Fibroblast of skin of left quadriceps (primary cell): Measurements from ENCODE around the gene LYST.

Source experiments
- DNase-seq, 2 experiments: peaks; one replicate each; pipeline ENCODE4 v3.0.0-alpha.2; 2013; ENCODE audit warnings: low read depth in 2 of 2

The LYST gene

GRCh38 chr1:235714205-235714897 is 152.4 kb downstream of the LYST start:
- DNase-seq, result no peak

DNA sequence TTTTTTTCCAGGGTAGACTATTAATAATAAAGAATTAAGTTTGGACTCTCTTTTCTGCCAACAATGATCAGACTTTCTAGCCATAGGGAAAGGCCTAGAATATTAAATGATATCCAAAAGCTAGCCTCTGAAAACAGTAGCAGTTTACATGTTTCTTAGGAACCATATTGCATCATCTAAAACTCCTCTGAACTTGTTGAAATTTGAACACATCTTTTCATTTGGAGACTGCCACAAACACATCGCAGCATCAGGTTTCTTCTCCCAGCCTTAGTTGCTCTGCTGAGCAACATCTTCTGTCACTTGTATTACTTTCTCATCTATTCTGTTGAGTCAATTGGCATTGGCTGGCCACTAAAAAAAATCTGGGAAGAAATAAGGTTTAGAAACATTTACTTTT is 153.9 kb downstream of the LYST start:
- DNase-seq, result no peak

DNA sequence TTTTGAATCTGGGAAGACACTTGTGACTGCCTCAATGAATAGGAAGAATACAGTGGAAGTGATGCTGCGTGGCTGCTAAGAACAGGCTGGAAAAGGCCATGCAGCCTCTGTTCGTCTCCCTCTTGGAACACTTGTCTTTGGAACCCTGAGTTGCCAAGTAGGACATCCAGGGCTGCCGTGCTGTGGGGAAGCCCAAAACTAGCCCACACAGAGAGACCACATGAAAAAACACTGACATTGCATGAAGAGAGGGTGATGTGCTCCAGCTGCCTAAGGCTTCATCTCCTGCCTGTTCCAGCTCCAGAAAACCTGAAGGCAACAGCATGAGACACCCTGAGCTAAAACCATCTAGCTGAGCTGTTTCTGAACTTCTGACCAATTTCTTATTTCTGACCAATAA is 156.0 kb downstream of the LYST start:
- no peak for DNase-seq

- no peak for DNase-seq
Measured at GRCh38 chr1:235709018-235709417, 157.7 kb downstream of the LYST start.

- DNase-seq, result peak in 1 of 2 experiments; percentile 10
Measured at GRCh38 chr1:235708390-235708962, 158.2 kb downstream of the LYST start.

GRCh38 chr1:235703506-235703905 is 163.2 kb downstream of the LYST start:
- peak; percentile 51 to 54 for DNase-seq

DNA sequence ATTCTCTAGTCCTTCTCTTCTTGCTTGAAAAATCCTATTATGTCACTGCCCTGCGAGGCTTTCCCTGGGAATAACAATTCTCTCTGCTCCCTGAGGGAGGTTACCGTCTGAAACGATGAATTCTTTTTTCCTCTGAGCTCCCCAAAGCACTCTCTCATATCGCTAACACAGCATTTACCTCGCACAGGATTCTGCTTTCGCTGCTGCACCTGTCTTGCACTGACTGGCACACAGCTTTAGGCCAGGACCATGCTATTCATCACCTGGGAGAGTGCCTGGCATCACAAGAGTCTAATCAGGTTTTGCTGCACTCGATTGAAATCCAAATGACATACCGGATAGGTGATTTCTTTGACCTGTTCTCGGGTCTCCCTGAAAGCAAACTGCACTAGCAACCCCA is 164.3 kb downstream of the LYST start:
- DNase-seq, result no peak

GRCh38 chr1:235697508-235697907 is 169.2 kb downstream of the LYST start:
- DNase-seq, result peak; percentile 55 to 60

GRCh38 chr1:235689356-235689755 is 177.3 kb downstream of the LYST start:
- no peak for DNase-seq

GRCh38 chr1:235688096-235688495 is 178.6 kb downstream of the LYST start:
- no peak for DNase-seq

DNA sequence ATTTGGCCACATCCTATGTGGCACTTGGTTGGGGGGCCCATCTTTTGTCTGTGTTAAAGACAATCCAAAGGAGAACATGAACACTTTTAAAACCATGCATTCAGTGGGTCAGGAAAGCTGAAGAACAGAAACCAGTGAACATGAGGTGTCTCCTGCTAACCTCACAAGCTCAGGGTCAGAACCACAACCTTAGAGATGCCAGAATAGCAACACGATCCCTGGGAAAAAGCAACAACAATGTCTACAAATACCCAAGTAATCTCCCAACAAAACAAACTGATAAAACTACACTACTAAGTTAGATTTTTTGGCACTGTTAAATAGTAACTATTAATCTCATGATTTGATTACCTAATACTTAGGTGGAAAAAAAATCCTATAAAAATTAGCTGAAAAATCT is 183.1 kb downstream of the LYST start:
- DNase-seq, result no peak

DNA sequence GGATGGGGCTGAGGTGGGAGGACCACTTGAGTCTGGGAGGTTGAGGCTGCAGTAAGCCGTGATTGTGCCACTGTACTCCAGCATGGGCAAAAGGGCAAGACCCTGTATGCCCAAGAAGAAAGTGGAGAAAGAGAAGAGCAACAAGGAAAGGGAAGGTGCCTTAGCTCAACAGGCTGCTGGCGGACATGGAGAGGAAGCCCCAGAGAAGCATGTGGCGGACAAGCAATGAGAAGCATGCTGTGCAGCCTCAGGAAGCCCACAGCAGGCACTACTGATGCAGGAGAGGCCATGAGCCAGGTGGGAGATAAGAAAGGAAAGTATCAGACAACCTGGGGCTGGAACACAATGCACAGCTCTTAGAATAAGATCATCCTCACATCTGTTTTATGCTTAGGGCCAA is 184.5 kb downstream of the LYST start:
- no peak for DNase-seq

- no peak for DNase-seq
Measured at GRCh38 chr1:235679644-235680043, 187.1 kb downstream of the LYST start.

DNA sequence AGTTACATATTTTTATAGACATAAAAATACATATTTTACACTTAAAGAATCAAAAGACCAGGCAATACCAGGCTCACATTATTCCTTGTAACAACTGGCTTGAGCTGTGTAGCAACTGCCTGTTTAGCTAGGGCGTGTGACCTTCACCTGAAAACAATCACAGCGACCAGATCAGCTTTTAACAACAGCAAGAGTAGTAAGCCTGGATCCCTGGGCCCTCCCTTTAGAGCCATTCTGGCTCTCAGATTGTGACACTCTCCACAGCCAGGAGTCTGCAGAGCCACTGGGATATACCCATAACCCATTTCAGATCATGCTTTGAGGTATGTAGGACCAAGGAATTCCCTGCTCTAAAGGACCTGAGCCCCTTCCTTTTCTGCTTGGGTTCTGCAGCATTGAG is 187.7 kb downstream of the LYST start:
- DNase-seq, result no peak

- DNase-seq, result no peak
Measured at GRCh38 chr1:235675152-235675890, 191.4 kb downstream of the LYST start.

DNA sequence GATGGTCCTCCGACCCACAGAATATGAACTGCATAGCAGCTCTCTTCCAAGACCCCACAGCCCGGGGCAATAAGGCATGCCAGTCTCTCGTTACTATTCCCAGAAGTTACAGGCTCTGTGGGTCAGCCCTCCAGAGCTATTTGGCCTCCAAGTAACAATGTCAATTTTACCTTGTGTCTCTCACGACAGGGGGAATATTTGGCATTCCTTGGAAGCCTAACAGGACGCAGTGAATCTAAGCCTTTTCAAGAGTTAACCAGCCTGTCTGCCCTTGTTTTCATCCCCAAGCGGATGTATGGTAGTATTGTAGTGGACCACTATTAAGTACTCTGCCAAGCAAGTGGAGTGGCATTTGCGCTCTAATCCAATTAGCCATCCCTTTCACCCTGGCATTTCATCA is 192.7 kb downstream of the LYST start:
- DNase-seq, result no peak

GRCh38 chr1:235671992-235672391 is 194.7 kb downstream of the LYST start:
- no peak for DNase-seq

- no peak for DNase-seq
Measured at GRCh38 chr1:235670157-235670776, 196.4 kb downstream of the LYST start.

DNA sequence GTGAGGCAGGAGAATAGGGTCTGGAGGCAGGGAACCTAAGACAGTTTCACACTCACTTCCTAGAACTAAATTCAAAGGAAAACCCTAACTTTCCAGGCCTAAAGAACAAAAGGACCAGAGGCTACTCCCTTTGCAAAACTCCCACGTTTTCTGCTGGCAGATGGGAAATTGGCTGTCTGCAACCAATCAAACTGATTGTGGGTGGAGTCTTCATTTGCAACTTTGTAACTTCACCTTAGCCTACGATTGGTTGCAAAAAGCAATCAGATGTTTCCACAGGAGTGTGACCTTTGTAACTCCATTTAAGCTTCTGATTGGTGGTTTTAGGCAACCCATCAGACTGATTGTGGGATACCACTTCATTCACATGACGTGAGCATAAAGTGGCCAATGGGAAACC is 197.4 kb downstream of the LYST start:
- no peak for DNase-seq

DNA sequence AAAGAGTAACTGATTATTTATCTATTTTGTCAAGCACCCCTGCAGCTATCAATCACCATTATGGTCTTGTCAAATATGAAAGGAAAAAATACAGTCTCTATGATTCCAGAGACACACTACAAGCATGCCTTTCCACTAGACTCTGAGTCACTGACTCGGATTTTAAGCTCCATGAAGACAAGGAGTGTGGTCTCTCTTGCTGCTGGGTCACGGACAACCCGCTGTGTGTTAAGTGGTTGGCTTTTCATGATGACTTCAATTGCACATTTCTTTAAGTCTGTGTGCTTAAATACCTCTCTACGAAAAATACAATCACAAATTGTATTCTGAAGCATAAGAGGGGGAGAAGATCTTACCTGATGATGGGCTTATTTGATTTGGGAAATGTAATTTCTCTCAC is 203.1 kb downstream of the LYST start:
- DNase-seq, result no peak

DNA sequence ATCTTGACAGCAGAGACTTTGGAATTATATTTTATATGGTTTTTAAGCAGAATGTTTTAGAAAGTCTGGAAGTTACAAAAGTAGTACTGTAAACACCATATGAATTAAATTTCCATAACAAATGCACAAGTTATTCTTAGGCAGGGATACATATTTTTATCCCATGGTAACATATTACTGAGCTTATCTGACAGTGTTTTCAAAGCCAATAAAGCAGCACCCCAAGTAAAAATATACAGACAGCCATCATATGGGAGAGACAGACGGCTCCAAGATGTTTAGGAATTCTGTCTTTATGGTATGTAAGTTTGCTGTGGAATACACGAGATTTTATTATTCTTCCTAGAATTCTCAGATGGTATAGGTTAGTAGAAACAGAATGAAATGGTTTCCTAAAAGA is 205.1 kb downstream of the LYST start:
- no peak for DNase-seq

DNA sequence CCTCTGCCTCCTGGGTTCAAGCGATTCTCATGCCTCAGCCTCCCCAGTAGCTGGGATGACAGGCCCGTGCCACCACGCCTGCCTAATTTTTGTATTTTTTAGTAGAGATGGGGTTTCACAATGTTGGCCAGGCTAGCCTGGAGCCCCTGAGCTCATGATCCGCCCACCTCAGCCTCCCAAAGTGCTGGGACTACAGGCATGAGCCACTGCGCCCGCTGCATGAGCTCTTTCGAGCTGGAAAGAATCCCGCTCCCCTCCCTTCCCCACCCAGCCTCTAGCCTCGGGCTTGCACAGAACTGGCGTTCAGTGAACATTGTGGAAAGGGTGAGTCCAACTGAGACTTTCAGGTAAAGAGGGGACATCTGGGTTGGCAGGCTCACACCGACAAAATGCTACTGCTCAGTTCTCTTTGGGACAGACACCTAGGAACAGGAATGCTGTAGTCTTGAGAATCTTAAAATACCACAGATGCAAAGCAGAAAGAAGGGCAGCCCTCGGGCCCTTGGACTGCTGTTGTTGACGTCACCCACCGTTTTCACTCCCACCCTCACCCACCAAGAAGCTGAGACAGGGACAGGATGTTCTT is 207.4 kb downstream of the LYST start:
- DNase-seq, result no peak
